Loucy (cell line): ENCODE data around the gene MAN1C1.

ENCODE experiments used
- H2AFZ ChIP-seq: fragments of 200-600 bp; sonication (generic); 2 replicates; pipeline ENCODE4 v1.6.0; 2016; ENCODE audit warnings: antibody characterized with exemption, mild to moderate bottlenecking, low read length, moderate library complexity
- H3F3A ChIP-seq: fragments of 200-600 bp; 2 replicates; pipeline ENCODE4 v1.6.0; 2016; ENCODE audit warnings: antibody characterized with exemption, low read depth, mild to moderate bottlenecking
- H3K27me3 ChIP-seq: fragments of 200-600 bp; sonication (generic); 2 replicates; pipeline ENCODE4 v1.6.1; 2014; ENCODE audit warnings: low read length, mild to moderate bottlenecking; ENCODE audit not compliant: insufficient read depth, poor library complexity, severe bottlenecking
- H3K36me3 ChIP-seq: fragments of 200-600 bp; sonication (generic); 2 replicates; pipeline ENCODE4 v1.6.1; 2016; ENCODE audit warnings: low read length; ENCODE audit not compliant: insufficient read depth
- H3K4me1 ChIP-seq: fragments of 200-600 bp; sonication (generic); 2 replicates; pipeline ENCODE4 v1.5.1; 2014; ENCODE audit warnings: low read length, mild to moderate bottlenecking; ENCODE audit not compliant: insufficient read depth, poor library complexity, severe bottlenecking
- H3K4me2 ChIP-seq: fragments of 200-600 bp; sonication (generic); 2 replicates; pipeline ENCODE4 v1.6.0; 2014; ENCODE audit warnings: antibody characterized with exemption, low read length, low read depth, mild to moderate bottlenecking; ENCODE audit not compliant: poor library complexity, severe bottlenecking
- H3K4me3 ChIP-seq: fragments of 200-600 bp; sonication (generic); 2 replicates; pipeline ENCODE4 v1.5.1; 2014; ENCODE audit warnings: low read length, mild to moderate bottlenecking, mixed read lengths; ENCODE audit not compliant: poor library complexity, severe bottlenecking
- H3K79me2 ChIP-seq: fragments of 200-600 bp; sonication (generic); 2 replicates; pipeline ENCODE4 v1.6.1; 2014; ENCODE audit warnings: low read length; ENCODE audit not compliant: insufficient read depth
- H3K9ac ChIP-seq: fragments of 200-600 bp; sonication (generic); 2 replicates; pipeline ENCODE4 v1.6.0; 2014; ENCODE audit warnings: mild to moderate bottlenecking, low read depth, low read length, moderate library complexity; ENCODE audit not compliant: poor library complexity, severe bottlenecking
- H3K9me2 ChIP-seq: fragments of 200-600 bp; sonication (generic); replicated peaks from 2 replicates; pipeline ENCODE4 v1.6.1; 2016; ENCODE audit warnings: low read depth, low read length, mixed read lengths
- H3K9me3 ChIP-seq: fragments of 200-600 bp; sonication (generic); 2 replicates; pipeline ENCODE4 v1.6.1; 2014; ENCODE audit warnings: mild to moderate bottlenecking, antibody characterized with exemption, low read length, low read depth; ENCODE audit not compliant: insufficient read depth
- H4K20me1 ChIP-seq: fragments of 200-600 bp; sonication (generic); 2 replicates; pipeline ENCODE4 v1.6.0; 2014; ENCODE audit warnings: antibody characterized with exemption, low read length, mild to moderate bottlenecking; ENCODE audit not compliant: insufficient read depth, poor library complexity, severe bottlenecking
- EZH2phosphoT487 ChIP-seq: fragments of 200-600 bp; IDR thresholded peaks from 2 replicates; pipeline ENCODE4 v1.6.1; 2018; ENCODE audit warnings: antibody characterized with exemption, mild to moderate bottlenecking, moderate library complexity, borderline replicate concordance
- TF ChIP-seq, protein P1 (sequence below): fragments of 200-600 bp; sonication (generic); conservative IDR thresholded peaks from 2 replicates; pipeline ENCODE4 v1.5.1; 2014; ENCODE audit warnings: mild to moderate bottlenecking, antibody characterized with exemption, low read length

The MAN1C1 gene

DNA sequence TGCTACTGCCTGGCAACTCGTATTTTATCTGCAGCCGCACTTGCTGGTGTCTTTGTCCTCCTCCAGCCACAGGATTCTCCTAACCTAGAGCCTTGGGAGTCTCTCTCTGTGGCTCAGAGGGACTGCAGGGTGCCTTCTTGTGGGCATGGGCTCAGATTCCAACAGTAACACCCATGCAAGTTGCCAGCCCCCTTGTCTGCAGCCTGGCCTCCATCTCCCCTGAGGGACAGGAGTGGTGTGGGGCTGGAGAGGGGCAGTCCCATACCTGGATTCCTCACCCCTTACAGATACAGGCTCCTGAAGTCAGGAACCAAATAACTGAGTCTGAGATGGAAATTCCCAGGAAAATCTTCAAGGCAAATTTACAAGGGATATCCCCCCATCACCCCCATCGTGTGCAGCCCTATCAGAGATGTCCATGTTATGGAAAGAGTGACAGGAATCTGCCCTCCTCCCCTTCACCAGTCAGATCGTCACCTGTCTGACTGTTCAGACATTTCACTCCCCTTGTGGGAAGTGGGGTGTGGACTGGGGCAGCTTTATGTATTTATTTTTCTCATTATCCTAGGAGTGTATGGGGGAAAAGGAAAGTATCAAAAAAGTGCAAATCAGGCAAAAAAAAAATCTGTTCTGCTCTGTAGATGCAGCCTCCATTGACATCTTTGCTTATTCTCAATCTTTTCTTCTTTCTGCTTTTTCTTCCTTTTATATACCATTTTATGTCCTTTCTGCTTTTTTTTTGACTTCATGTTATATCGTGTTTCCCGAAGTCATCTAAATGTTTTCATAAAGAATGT is 70.8 kb downstream of the MAN1C1 start:
- H3K79me2 ChIP-seq = no peaks in the 10 kb centered on the region
- H3K4me1 ChIP-seq = no peaks in the 10 kb centered on the region
- peaks cover 4% of the 10 kb centered on the region for H3K27me3 ChIP-seq
- H3K4me3 ChIP-seq = no peak overlapping the region
- no peak overlapping the region for H2AFZ ChIP-seq
- no peaks in the 10 kb centered on the region for H4K20me1 ChIP-seq
- H3K9me3 ChIP-seq = no peaks in the 10 kb centered on the region
- no peak overlapping the region for H3K9ac ChIP-seq
- no peaks in the 10 kb centered on the region for H3K9me2 ChIP-seq
- H3K36me3 ChIP-seq = no peaks in the 10 kb centered on the region
- no peak overlapping the region for H3K4me2 ChIP-seq
- TF ChIP-seq EZH2phosphoT487 = no peak
- TF ChIP-seq, protein P1, sequence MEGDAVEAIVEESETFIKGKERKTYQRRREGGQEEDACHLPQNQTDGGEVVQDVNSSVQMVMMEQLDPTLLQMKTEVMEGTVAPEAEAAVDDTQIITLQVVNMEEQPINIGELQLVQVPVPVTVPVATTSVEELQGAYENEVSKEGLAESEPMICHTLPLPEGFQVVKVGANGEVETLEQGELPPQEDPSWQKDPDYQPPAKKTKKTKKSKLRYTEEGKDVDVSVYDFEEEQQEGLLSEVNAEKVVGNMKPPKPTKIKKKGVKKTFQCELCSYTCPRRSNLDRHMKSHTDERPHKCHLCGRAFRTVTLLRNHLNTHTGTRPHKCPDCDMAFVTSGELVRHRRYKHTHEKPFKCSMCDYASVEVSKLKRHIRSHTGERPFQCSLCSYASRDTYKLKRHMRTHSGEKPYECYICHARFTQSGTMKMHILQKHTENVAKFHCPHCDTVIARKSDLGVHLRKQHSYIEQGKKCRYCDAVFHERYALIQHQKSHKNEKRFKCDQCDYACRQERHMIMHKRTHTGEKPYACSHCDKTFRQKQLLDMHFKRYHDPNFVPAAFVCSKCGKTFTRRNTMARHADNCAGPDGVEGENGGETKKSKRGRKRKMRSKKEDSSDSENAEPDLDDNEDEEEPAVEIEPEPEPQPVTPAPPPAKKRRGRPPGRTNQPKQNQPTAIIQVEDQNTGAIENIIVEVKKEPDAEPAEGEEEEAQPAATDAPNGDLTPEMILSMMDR = no peak
- no peaks in the 10 kb centered on the region for H3F3A ChIP-seq

DNA sequence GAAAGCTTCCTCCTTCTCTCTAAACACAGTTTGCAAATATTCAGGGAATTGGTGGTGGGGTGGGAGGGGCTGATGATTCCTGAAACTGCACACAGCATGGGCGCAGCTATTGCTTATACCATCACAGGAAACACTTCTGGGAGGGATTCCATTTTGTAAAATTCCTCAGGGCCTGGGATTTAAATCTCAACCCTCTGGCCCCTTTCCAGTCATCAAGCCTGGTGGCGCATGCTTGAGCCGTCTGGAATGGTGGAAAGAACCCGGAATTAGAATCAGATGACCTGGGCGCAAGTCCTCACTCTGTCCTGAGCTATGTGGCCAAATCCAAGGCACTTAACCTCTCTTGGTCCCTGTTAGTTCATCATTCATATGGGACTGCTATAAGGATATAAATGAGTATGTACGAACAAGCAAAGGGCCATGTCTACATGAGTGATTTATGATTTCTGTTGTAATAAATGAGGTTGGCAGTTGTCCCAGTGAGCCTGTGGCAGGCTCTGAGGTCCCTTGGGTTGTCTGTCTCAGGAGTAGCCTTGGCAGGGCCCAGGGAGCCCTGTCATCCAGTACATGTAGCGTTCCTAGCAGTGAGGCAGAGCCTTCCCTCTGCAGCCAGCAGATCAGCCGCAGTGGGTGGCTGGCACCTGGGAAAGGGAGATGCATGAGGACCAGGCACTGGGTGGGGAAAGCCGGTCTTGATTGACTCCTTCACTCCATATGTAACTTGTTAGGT is 72.0 kb downstream of the MAN1C1 start:
- Histone ChIP-seq H3K9me3 (no peaks in the 10 kb centered on the region), H3K79me2 (no peaks in the 10 kb centered on the region), H4K20me1 (no peaks in the 10 kb centered on the region), H3K9me2 (no peaks in the 10 kb centered on the region), H2AFZ (no peak overlapping the region), H3K4me3 (no peak overlapping the region), H3K36me3 (no peaks in the 10 kb centered on the region), H3K4me1 (no peaks in the 10 kb centered on the region), H3K27me3 (peaks cover 4% of the 10 kb centered on the region), H3F3A (no peaks in the 10 kb centered on the region), H3K4me2 (no peak overlapping the region), H3K9ac (no peak overlapping the region)
- TF ChIP-seq, protein P1 = no peak
- no peak for TF ChIP-seq EZH2phosphoT487

DNA sequence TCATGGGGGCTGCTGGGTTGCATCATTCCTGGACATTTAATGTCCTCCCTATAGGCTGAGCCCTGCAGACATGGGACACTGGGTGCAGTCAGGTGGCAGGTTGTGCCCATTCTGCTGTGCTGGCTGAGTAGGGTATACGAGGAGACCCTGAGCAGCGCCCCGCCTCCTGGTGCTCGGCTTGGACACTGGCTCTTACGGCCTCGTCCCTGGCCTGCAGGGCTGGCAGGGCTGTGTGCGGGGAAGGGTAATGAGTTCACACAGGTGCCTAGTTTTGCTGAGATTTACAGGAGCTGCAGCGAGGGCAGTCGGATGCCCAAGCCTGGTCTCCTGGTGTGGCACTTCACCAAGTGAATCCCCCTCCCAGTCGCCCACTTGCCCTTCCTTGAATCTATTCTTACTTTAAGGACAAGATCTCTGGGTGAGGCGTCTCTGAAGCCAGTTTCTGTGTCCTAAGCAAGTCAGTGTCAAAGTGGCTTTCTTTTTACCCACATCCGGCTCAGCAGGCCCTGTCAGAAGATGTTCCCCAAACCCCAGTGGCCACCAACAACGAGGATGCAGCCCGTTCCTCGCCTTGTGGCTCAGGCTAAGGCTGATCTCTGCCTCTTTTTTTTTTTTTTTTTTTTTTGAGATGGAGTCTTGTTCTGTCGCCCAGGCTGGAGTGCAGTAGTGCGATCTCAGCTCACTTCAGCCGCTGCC is 73.2 kb downstream of the MAN1C1 start:
- Histone ChIP-seq H3K4me2 (no peak overlapping the region), H3K27me3 (peaks cover 4% of the 10 kb centered on the region)

More for the DNA sequence above, 73.2 kb downstream of the MAN1C1 start:
- Histone ChIP-seq H3K79me2 (no peaks in the 10 kb centered on the region), H3K4me3 (no peak overlapping the region), H3K36me3 (no peaks in the 10 kb centered on the region), H3F3A (no peaks in the 10 kb centered on the region), H3K9me3 (no peaks in the 10 kb centered on the region), H3K9ac (no peak overlapping the region), H4K20me1 (no peaks in the 10 kb centered on the region), H3K4me1 (no peaks in the 10 kb centered on the region), H3K9me2 (no peaks in the 10 kb centered on the region), H2AFZ (no peak overlapping the region)
- TF ChIP-seq, protein P1 = no peak
- TF ChIP-seq EZH2phosphoT487 = no peak
